MM.1S (cell line): ENCODE data around the gene PKD2L1.
"Not testable (repeated sequence)": the region's sequence is repeated elsewhere in the genome, so short reads cannot be mapped to it uniquely, and the experiment has no call there.

Source experiments
- DNase-seq: peaks from one replicate; pipeline ENCODE4 v3.0.0-alpha.2; 2015
- H2AFZ ChIP-seq: fragments of 300-600 bp; sonication (generic); 2 replicates; pipeline ENCODE4 v1.6.0; 2016; ENCODE audit warnings: antibody characterized with exemption, low read length
- H3F3A ChIP-seq: fragments of 300-600 bp; sonication (generic); 2 replicates; pipeline ENCODE4 v1.6.1; 2016; ENCODE audit warnings: mild to moderate bottlenecking, antibody characterized with exemption, low read length, moderate library complexity, mixed read lengths; ENCODE audit not compliant: insufficient read depth
- H3K27ac ChIP-seq: fragments of 300-600 bp; sonication (generic); 2 replicates; pipeline ENCODE4 v1.5.1; 2016; ENCODE audit warnings: mild to moderate bottlenecking, low read length
- H3K27me3 ChIP-seq: fragments of 300-600 bp; sonication (generic); replicated peaks from 2 replicates; pipeline ENCODE4 v1.6.0; 2016; ENCODE audit warnings: low read length; ENCODE audit not compliant: insufficient read depth
- H3K36me3 ChIP-seq: fragments of 300-600 bp; sonication (generic); replicated peaks from 2 replicates; pipeline ENCODE4 v1.6.1; 2016; ENCODE audit warnings: mild to moderate bottlenecking, low read length, mixed read lengths; ENCODE audit not compliant: insufficient read depth
- H3K4me1 ChIP-seq: fragments of 300-600 bp; sonication (generic); 2 replicates; pipeline ENCODE4 v1.6.1; 2016; ENCODE audit warnings: low read length, mixed read lengths
- H3K4me2 ChIP-seq: fragments of 300-600 bp; sonication (generic); 2 replicates; pipeline ENCODE4 v1.6.0; 2016; ENCODE audit warnings: low read depth, low read length
- H3K4me3 ChIP-seq: fragments of 300-600 bp; sonication (generic); 2 replicates; pipeline ENCODE4 v1.5.1; 2016; ENCODE audit warnings: low read length, mixed read lengths
- H3K79me2 ChIP-seq: fragments of 300-600 bp; sonication (generic); 2 replicates; pipeline ENCODE4 v1.6.1; 2016; ENCODE audit warnings: mixed run types, low read length, mixed read lengths
- H3K9ac ChIP-seq: fragments of 300-600 bp; sonication (generic); 2 replicates; pipeline ENCODE4 v1.6.1; 2016; ENCODE audit warnings: low read length, mixed read lengths
- H3K9me2 ChIP-seq: fragments of 300-600 bp; sonication (generic); replicated peaks from 2 replicates; pipeline ENCODE4 v1.6.1; 2016; ENCODE audit warnings: mild to moderate bottlenecking, low read length, mixed read lengths; ENCODE audit not compliant: insufficient read depth
- H3K9me3 ChIP-seq: fragments of 300-600 bp; sonication (generic); replicated peaks from 2 replicates; pipeline ENCODE4 v1.6.1; 2016; ENCODE audit warnings: mild to moderate bottlenecking, low read length, mixed read lengths; ENCODE audit not compliant: insufficient read depth
- H4K20me1 ChIP-seq: fragments of 300-600 bp; sonication (generic); 2 replicates; pipeline ENCODE4 v1.6.1; 2016; ENCODE audit warnings: mild to moderate bottlenecking, low read length, moderate library complexity, mixed read lengths; ENCODE audit not compliant: insufficient read depth
- EZH2 ChIP-seq: fragments of 300-600 bp; sonication (generic); optimal IDR thresholded peaks from 2 replicates; pipeline ENCODE3; 2017; ENCODE audit warnings: low read depth, mild to moderate bottlenecking, antibody characterized with exemption, low read length, mixed read lengths
- EZH2phosphoT487 ChIP-seq: fragments of 300-600 bp; sonication (generic); IDR thresholded peaks from 2 replicates; pipeline ENCODE4 v1.6.1; 2018; ENCODE audit warnings: antibody characterized with exemption, low read length
- TF ChIP-seq, protein P1 (sequence below): fragments of 300-600 bp; sonication (generic); IDR thresholded peaks from 2 replicates; pipeline ENCODE4 v1.5.1; 2016; ENCODE audit warnings: antibody characterized with exemption, low read length, mixed read lengths

Gene PKD2L1

DNA sequence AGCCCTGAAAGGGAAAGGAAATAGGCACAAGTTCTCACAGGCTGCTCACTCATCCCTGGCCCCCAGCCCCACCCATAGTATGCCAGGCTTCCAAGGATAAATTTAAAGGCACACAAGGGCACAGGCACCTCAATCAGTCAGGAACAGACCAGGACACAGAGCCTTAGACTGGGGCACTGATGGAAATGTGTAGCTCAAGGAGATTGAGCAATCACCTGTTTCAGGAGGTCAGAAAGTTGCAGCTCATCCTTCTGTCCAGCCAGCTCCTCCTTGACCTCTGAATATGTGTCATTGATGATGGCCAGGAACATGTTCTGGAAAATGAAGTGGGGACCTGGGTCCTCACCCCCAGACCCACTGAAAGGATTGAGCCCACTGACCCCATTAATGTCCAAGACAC is 37.0 kb downstream of the PKD2L1 start:
- H3F3A ChIP-seq: no peaks in the 10 kb centered on the region
- TF ChIP-seq EZH2phosphoT487 (no peak), EZH2 (no peak)
- TF ChIP-seq, protein P1, sequence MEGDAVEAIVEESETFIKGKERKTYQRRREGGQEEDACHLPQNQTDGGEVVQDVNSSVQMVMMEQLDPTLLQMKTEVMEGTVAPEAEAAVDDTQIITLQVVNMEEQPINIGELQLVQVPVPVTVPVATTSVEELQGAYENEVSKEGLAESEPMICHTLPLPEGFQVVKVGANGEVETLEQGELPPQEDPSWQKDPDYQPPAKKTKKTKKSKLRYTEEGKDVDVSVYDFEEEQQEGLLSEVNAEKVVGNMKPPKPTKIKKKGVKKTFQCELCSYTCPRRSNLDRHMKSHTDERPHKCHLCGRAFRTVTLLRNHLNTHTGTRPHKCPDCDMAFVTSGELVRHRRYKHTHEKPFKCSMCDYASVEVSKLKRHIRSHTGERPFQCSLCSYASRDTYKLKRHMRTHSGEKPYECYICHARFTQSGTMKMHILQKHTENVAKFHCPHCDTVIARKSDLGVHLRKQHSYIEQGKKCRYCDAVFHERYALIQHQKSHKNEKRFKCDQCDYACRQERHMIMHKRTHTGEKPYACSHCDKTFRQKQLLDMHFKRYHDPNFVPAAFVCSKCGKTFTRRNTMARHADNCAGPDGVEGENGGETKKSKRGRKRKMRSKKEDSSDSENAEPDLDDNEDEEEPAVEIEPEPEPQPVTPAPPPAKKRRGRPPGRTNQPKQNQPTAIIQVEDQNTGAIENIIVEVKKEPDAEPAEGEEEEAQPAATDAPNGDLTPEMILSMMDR: no peak
- no peaks in the 10 kb centered on the region for H3K79me2 ChIP-seq
- H3K36me3 ChIP-seq: no peaks in the 10 kb centered on the region
- no peaks in the 10 kb centered on the region for H4K20me1 ChIP-seq
- no peak for DNase-seq
- no peak overlapping the region for H3K27ac ChIP-seq
- H3K4me3 ChIP-seq: no peak overlapping the region
- peaks cover 5% of the 10 kb centered on the region; the same call in 1 of the 2 replicates for H3K27me3 ChIP-seq
- H3K4me2 ChIP-seq: no peak overlapping the region
- no peaks in the 10 kb centered on the region for H3K9me3 ChIP-seq
- H3K9me2 ChIP-seq: no peaks in the 10 kb centered on the region
- H3K4me1 ChIP-seq: 0 out of 2 replicates have a peak, but pooled peaks cover 5% of the 10 kb centered on the region
- no peak overlapping the region for H2AFZ ChIP-seq
- H3K9ac ChIP-seq: no peak overlapping the region

DNA sequence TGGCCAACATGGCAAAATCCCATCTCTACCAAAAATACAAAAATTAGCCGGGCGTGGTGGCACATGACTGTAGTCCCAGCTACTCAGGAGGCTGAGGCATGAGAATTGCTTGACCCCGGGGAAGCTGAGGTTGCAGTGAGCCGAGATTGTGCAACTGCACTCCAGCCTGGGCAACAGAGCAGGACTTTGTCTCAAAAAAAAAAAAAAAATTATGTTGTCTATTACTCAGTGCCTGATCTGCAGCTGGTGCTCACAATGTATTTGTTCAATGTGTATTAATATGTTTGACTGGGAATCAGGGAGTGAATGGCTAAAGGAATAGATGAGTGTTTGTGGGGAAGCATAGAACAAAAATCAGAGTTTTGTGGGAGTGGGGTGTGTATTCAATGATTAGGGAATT is 37.7 kb downstream of the PKD2L1 start:
- not testable (repeated sequence) for H3F3A ChIP-seq, H3K27ac ChIP-seq, H3K9me2 ChIP-seq

DNA sequence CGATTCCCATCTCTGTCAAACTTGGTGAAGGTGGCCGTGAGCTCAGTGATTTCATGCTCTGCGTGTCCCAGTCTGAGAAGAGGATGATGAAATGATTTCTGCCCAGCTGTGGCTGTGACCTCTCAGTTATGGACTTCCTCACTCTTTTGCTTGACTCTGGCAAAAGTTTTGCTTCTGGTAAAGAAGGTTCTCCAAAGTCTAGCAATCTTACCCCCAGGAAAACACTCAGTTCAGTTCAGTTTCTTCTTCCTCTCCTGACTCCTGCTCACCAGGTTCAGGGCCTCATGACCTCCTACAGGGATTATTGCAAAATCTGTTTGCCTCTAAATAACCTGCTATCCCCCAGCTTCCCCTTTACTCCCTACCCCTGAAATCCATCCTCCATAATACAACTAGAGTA is 38.7 kb downstream of the PKD2L1 start:
- H3K79me2 ChIP-seq: peaks cover 1% of the 10 kb centered on the region
- H3K9me3 ChIP-seq: no peaks in the 10 kb centered on the region
- H4K20me1 ChIP-seq: no peaks in the 10 kb centered on the region
- TF ChIP-seq EZH2: no peak
- TF ChIP-seq, protein P1: no peak
- TF ChIP-seq EZH2phosphoT487: no peak
- no peak for DNase-seq
- 0 out of 2 replicates have a peak, but pooled peaks cover 11% of the 10 kb centered on the region for H3K4me1 ChIP-seq
- H3K9ac ChIP-seq: no peak overlapping the region
- H3K4me2 ChIP-seq: no peak overlapping the region
- no peak overlapping the region for H3K27ac ChIP-seq
- H3K4me3 ChIP-seq: no peak overlapping the region
- H2AFZ ChIP-seq: no peak overlapping the region
- no peaks in the 10 kb centered on the region for H3K9me2 ChIP-seq
- peaks cover 4% of the 10 kb centered on the region; the same call in 1 of the 2 replicates for H3K27me3 ChIP-seq
- H3K36me3 ChIP-seq: no peaks in the 10 kb centered on the region
- no peaks in the 10 kb centered on the region for H3F3A ChIP-seq

More for the DNA sequence above, 37.7 kb downstream of the PKD2L1 start:
- not testable (repeated sequence) for H3K9ac ChIP-seq, H3K27me3 ChIP-seq, H4K20me1 ChIP-seq, H3K4me2 ChIP-seq, H3K36me3 ChIP-seq, H3K4me3 ChIP-seq, H3K4me1 ChIP-seq, H3K9me3 ChIP-seq, H2AFZ ChIP-seq, H3K79me2 ChIP-seq, DNase-seq

DNA sequence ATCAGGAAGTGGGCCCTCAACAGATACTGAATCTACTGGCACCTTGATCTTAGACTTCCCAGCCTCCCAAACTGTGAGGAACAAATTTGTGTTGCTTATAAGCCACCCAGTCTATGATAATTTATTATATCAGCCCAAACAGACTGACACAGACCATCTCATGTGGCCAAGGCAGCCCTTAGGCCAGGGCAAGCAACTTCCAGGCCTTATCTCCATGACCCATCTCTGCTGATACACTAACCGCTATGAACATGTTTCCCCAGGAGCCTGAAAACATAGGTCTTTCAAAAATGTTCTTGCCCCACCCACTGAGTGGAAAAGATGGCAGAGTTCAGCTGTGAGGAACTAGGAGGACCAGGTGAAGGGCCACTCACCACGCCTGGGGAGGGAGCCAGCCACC is 40.4 kb downstream of the PKD2L1 start:
- no peak overlapping the region for H3K9ac ChIP-seq
- peaks cover 18% of the 10 kb centered on the region for H3K79me2 ChIP-seq
- no peaks in the 10 kb centered on the region for H3K27me3 ChIP-seq
- no peak overlapping the region for H3K4me2 ChIP-seq
- peaks cover 11% of the 10 kb centered on the region; the same call in 1 of the 2 replicates for H3K4me1 ChIP-seq
- no peaks in the 10 kb centered on the region for H3K9me2 ChIP-seq
- no peaks in the 10 kb centered on the region for H3K36me3 ChIP-seq
- no peaks in the 10 kb centered on the region for H4K20me1 ChIP-seq
- H3K27ac ChIP-seq: no peak overlapping the region
- H2AFZ ChIP-seq: no peak overlapping the region
- TF ChIP-seq EZH2phosphoT487 (no peak), EZH2 (no peak)
- TF ChIP-seq, protein P1: no peak
- DNase-seq: no peak
- peaks cover 6% of the 10 kb centered on the region; the same call in 1 of the 2 replicates for H3F3A ChIP-seq
- H3K9me3 ChIP-seq: no peaks in the 10 kb centered on the region
- no peak overlapping the region for H3K4me3 ChIP-seq
